Liver (tissue), 3 donors: ENCODE results near the gene ASB13.

ENCODE experiments used
- CTCF ChIP-seq: fragments of 150-350 bp; IDR thresholded peaks from 2 replicates; pipeline ENCODE4 v1.5.1; 2017; ENCODE audit warnings: improper control_type of control experiment, low read depth, low read length; ENCODE audit not compliant: missing input control
- MAX ChIP-seq: IDR thresholded peaks from 2 replicates; pipeline ENCODE4 v1.6.1; 2016; ENCODE audit warnings: antibody characterized with exemption
- RAD21 ChIP-seq, 2 donors: IDR thresholded peaks; 2 replicates each; pipeline ENCODE4 v1.6.1; 2016; ENCODE audit warnings: antibody characterized with exemption in 2 of 2, mild to moderate bottlenecking in 2 of 2
- RXRA ChIP-seq, 2 donors: IDR thresholded peaks; 2 replicates each; pipeline ENCODE4 v1.6.1; 2017 to 2018; ENCODE audit warnings: antibody characterized with exemption in 2 of 2, mild to moderate bottlenecking in 1 of 2
- TAF1 ChIP-seq: conservative IDR thresholded peaks from 2 replicates; pipeline ENCODE4 v1.6.1; 2016; ENCODE audit warnings: antibody characterized with exemption, mild to moderate bottlenecking
- YY1 ChIP-seq: IDR thresholded peaks from 2 replicates; pipeline ENCODE4 v1.6.1; 2016; ENCODE audit warnings: antibody characterized with exemption, mild to moderate bottlenecking
- donor health status: healthy.
- donor health status: healthy.

GRCh38 chr10:5609952-5610616 is 56.3 kb downstream of the ASB13 start:
- TF ChIP-seq CTCF (no peak), TAF1 (no peak), YY1 (no peak), RXRA (IDR thresholded peaks at IDR 0.05) (no peak), MAX (no peak), RAD21 (IDR thresholded peaks at IDR 0.05) (no peak)
